Measurements from ENCODE around the gene PSME2.

Gene PSME2

GRCh38 chr14:24151404-24152080 is 5.1 kb upstream of the PSME2 start:
- no peak for DNase-seq (ENCODE audit: low read depth)

GRCh38 chr14:24150993-24151392 is 4.6 kb upstream of the PSME2 start:
- no peak for DNase-seq (ENCODE audit: low read depth)

GRCh38 chr14:24150567-24150966 is 4.2 kb upstream of the PSME2 start:
- no peak for DNase-seq (ENCODE audit: low read depth)

- DNase-seq (ENCODE audit: low read depth), result no peak
These were observed 3.7 kb upstream of the PSME2 start for GRCh38 chr14:24150061-24150460.

- DNase-seq (ENCODE audit: low read depth), result no peak
These were observed 3.0 kb upstream of the PSME2 start for GRCh38 chr14:24149302-24149969.

GRCh38 chr14:24147761-24148428 is 1.5 kb upstream of the PSME2 start:
- no peak for DNase-seq (ENCODE audit: low read depth)

GRCh38 chr14:24146978-24147760 is 759 bp upstream of the PSME2 start, which contains the start of gene RNF31:
TSS of gene RNF31 (plus strand) at chr14:24147498. CDS start at chr14:24147699, 201 bp downstream.
- peak; percentile 96 for DNase-seq (ENCODE audit: low read depth)

- DNase-seq (ENCODE audit: low read depth), result peak; percentile 59
These were observed 539 bp downstream of the PSME2 start for GRCh38 chr14:24145690-24146452.

GRCh38 chr14:24145219-24145618 is 1.2 kb downstream of the PSME2 start:
- DNase-seq (ENCODE audit: low read depth), result no peak

GRCh38 chr14:24144451-24144850 is 2.0 kb downstream of the PSME2 start:
- DNase-seq (ENCODE audit: low read depth), result no peak

GRCh38 chr14:24143511-24143910 is 2.9 kb downstream of the PSME2 start:
- no peak for DNase-seq (ENCODE audit: low read depth)

- DNase-seq (ENCODE audit: low read depth), result peak; percentile 95
These were observed 5.1 kb downstream of the PSME2 start, which contains the start of gene EMC9 for GRCh38 chr14:24141097-24141880. TSS of gene EMC9 (minus strand) at chr14:24141591. CDS start at chr14:24141304, 287 bp downstream.

- DNase-seq (ENCODE audit: low read depth), result no peak
These were observed 7.0 kb downstream of the PSME2 start for GRCh38 chr14:24139272-24139934.

GRCh38 chr14:24138396-24139271 is 7.8 kb downstream of the PSME2 start:
- DNase-seq (ENCODE audit: low read depth), result no peak

- DNase-seq (ENCODE audit: low read depth), result no peak
These were observed 8.6 kb downstream of the PSME2 start for GRCh38 chr14:24137529-24138395.

GRCh38 chr14:24136684-24137528 is 9.5 kb downstream of the PSME2 start:
- DNase-seq (ENCODE audit: low read depth), result no peak
